GM19351 (cell line): ENCODE data around the gene CTSZ.
"Not testable (repeated sequence)": the region's sequence is repeated elsewhere in the genome, so short reads cannot be mapped to it uniquely, and the experiment has no call there.

Source experiments
- ATAC-seq: cut with Tn5 transposase; IDR thresholded peaks from one replicate; pipeline ENCODE4 v1.9.1; 2021; ENCODE audit warnings: mild to moderate bottlenecking, moderate library complexity; ENCODE audit not compliant: unreplicated experiment

The CTSZ gene

GRCh38 chr20:58950603-58951002, 56.5 kb downstream of the CTSZ start:
- no peak for ATAC-seq

- not testable (repeated sequence) for ATAC-seq
Observed at GRCh38 chr20:58947797-58948388, 59.2 kb downstream of the CTSZ start.

- no peak for ATAC-seq
Observed at GRCh38 chr20:58945965-58946631, 61.0 kb downstream of the CTSZ start.
